ENCODE measurements around the gene FIGNL2.
"Not testable (repeated sequence)": the region's sequence is repeated elsewhere in the genome, so short reads cannot be mapped to it uniquely, and the experiment has no call there.

Gene FIGNL2

GRCh38 chr12:51890133-51890464 lies 41.6 kb upstream of the FIGNL2 start:
- no peak overlapping the region for H3K27ac ChIP-seq
- TF ChIP-seq CTCF (conservative IDR thresholded peaks at IDR 0.05) = no peak
- no peak for TF ChIP-seq ZFX (IDR thresholded peaks at IDR 0.05)

DNA sequence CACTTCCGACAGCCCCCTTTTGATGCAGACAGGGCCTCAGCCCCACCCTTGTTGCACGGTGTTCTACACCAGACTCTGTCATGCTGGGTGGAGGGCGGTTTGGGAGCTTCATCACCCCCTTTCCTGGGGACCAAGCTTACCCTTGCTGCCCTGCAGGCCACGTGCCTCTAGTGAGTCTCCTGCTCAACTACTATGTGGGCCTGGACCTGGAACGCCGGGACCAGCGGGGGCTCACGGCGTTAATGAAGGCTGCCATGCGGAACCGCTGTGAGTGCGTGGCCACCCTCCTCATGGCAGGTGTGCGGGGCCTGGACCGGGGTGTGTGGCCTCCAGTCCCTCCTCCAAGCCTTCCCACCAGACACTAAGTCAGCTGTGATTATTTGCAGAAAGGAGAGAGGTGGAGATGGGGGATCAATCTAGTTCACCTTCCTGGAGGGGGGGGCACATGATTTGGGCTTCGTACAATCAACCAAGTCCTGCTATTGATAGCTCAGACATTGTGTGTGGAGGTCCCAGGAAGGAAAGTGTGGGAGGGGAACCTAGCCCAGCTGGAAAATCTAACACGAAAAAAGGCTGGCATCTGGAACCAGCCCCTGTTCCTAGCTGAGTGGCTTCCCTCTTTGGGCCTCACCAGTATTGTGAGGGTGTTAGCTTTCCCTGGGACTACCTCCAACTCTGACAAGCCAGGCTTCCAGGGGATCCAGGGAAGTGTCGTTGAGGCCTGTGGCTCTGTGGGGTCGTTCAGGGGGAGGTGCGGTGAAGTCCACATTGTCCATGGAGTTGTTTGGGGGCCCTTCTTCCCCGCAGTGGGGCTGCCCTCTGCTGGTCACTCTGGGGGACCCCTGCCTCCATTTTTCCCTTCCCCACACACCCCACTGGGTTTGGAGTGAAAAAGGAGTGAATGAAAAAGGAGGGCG lies 41.0 kb upstream of the FIGNL2 start:
- TF ChIP-seq CTCF (conservative IDR thresholded peaks at IDR 0.05) (no peak; the same call in 1 of the 2 replicates), ZFX (IDR thresholded peaks at IDR 0.05) (no peak)
- no peak overlapping the region for H3K27ac ChIP-seq

DNA sequence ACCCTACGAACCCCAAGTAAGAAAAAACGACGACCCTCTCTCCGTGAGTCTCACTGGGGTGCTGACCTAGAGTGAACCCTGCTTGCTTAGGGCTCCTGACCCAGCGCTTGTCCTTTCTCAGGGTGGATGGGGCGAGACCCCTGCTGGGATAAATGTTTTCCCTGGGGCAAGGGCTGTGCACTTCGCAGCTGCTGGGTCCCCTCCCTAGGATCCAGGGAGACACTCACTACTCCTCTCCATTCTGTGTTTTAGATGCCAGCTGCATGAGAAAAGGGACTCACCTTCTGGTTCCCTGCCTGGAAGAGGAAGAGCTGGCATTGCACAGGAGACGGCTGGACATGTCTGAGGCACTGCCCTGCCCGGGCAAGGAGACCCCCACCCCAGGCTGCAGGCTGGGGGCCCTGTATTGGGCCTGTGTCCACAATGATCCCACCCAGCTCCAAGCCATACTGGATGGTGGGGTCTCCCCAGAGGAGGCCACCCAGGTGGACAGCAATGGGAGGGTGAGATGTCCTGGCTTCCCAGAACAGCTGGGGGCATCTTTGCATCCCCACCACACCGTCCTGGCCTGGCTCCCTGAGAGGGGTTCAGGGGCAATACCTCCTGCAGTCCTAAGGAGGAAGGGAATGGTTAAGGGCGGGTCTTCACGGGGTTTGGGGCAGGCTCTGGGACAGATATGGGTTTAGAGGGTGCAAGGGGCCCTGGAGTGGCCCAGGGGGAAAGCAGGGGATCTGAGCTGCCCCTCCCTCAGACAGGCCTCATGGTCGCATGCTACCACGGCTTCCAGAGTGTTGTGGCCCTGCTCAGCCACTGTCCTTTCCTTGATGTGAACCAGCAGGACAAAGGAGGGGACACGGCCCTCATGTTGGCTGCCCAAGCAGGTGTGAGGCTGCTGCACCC lies 40.0 kb upstream of the FIGNL2 start:
- TF ChIP-seq CTCF (conservative IDR thresholded peaks at IDR 0.05) (no peak), ZFX (IDR thresholded peaks at IDR 0.05) (no peak)
- no peak overlapping the region for H3K27ac ChIP-seq

DNA sequence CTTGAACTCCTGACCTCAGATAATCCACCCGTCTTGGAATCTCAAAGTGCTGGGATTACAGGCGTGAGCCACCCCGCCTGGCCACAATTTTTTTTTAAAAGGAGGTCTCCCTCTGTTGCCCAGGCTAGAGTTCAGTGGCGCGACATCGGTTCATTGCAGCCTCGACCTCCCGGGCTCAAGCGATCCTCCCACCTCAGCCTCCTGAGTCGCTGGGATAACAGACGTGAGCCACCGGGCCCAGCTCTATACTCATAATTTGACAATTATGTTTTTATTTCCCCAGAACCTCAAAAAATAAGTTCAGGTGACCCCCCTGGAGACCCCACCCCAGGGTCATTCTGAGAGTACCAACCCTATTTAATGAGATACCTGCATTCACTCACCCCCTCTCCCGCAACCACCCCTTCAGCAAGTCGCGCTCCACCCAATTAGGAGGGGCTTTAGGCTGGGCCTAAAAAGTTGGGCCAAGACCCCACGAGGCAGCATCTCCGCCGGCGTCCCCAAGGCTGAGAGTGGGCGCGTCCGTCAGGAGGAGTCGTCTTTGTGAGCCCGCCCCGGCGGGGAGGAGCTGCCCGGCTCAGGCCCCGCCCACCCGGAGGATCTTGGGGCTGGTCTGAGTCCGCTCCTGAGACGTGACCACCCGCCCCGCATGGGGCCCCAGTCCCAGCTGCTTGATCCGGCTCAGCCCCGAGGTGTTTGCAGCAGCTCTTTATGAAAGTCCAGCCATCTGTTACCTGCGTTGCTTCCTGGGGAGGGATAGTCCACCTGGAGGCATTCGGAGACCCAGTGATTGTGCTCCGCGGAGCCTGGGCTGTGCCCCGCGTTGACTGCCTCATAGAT lies 39.2 kb upstream of the FIGNL2 start, which contains the start of gene ANKRD33:
Gene ANKRD33, plus strand, starts transcription at position 628 of the 840 bp plus-strand sequence. Its CDS starts 84 bp downstream, at position 712.
- no peak within 1 kb of the TSS for H3K27ac ChIP-seq
- no peak for TF ChIP-seq ZFX (IDR thresholded peaks at IDR 0.05)
- TF ChIP-seq CTCF (conservative IDR thresholded peaks at IDR 0.05) = no peak

- TF ChIP-seq CTCF (conservative IDR thresholded peaks at IDR 0.05) (no peak), ZFX (IDR thresholded peaks at IDR 0.05) (no peak)
- H3K27ac ChIP-seq = no peak overlapping the region
These were observed 37.6 kb upstream of the FIGNL2 start for GRCh38 chr12:51886021-51886710.

GRCh38 chr12:51885294-51886020 lies 36.9 kb upstream of the FIGNL2 start:
- H3K27ac ChIP-seq = not testable (repeated sequence)
